Activated CD4-positive, alpha-beta T cell treated with anti-CD3 and anti-CD28 coated beads, Interleukin-10, Interleukin-2, amounts not matched to agents 100 ng/mL and 50 ng/mL, durations not matched to agents 16 hours and 8 hours (primary cell): ENCODE results near the gene ABCB6.

ENCODE experiments used
- DNase-seq: peaks from one replicate; pipeline ENCODE4 v3.0.0-alpha.2; 2020

ABCB6 gene

GRCh38 chr2:219165058-219165911, 53.5 kb downstream of the ABCB6 start:
- DNase-seq: no peak

DNA sequence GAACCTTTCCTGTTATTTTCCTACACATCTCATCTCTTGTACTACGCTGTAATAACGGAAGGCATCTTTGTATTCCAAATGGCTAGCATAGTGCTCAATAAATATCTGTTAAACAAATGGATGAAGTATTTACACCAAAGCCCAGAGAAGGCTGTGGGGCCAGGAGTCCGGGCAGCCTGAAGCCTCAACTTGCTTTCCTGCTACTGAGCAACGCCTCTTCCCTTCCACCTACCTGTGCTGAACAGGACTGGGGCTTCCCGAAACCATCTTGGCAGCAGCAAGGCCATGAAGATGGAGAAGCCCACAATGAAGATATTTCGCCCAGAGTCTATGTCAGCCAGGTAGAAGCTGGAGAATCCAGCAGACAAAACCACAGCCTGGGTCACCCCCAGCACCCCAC, 55.6 kb downstream of the ABCB6 start:
- no peak for DNase-seq

GRCh38 chr2:219161097-219161496, 57.7 kb downstream of the ABCB6 start:
- no peak for DNase-seq

DNA sequence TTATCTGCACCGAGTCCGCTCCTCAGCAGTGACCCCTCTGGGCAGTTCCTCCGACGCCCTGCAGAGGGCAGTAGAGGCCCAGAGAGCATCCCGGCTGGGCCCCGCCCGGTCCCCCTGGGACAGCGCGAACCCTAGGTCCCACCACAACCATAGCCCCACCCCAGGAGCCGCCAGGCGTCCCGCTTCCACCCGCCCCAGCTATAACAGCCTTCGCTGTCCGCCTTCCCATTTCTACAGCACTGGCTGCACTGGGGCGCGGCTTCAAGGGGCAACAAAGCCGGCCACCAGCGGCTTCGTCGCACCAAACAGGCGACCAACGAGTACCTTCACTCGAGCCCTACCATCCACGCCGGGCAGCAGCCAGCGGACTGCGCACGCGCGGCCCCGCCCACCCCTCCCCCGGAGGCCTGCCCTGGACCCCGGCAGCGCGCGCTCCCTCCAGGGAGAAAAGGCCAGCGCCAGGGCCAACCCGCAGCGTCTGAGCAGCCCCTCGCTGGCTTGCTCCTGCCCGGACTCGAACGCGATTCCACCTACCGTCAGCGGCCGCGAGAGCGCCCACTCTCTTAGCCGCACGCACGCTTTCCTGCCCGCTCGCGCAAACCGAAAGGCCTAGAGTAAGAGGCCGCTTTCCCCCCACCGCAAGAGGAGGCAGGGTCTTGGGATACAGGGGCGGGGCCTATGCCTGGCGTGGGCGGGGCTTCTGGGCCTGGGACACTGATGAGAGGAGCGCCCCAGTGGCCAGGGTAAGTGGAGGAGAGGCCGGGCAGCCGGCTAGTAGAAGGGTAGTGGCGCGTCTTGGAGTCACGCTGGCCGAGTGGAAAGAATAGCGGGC, 58.4 kb downstream of the ABCB6 start, which contains the start of gene NHEJ1:
Gene NHEJ1, minus strand, starts transcription at position 630 of the 832 bp plus-strand sequence. CDS start 2,453 bp downstream, outside the sequence.
- peak; percentile 96 for DNase-seq
